ENCODE measurements around the gene PCGF2.

- TF ChIP-seq, protein P1, sequence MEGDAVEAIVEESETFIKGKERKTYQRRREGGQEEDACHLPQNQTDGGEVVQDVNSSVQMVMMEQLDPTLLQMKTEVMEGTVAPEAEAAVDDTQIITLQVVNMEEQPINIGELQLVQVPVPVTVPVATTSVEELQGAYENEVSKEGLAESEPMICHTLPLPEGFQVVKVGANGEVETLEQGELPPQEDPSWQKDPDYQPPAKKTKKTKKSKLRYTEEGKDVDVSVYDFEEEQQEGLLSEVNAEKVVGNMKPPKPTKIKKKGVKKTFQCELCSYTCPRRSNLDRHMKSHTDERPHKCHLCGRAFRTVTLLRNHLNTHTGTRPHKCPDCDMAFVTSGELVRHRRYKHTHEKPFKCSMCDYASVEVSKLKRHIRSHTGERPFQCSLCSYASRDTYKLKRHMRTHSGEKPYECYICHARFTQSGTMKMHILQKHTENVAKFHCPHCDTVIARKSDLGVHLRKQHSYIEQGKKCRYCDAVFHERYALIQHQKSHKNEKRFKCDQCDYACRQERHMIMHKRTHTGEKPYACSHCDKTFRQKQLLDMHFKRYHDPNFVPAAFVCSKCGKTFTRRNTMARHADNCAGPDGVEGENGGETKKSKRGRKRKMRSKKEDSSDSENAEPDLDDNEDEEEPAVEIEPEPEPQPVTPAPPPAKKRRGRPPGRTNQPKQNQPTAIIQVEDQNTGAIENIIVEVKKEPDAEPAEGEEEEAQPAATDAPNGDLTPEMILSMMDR (IDR thresholded peaks at IDR 0.05; ENCODE audit: insufficient read depth, low read length, poor library complexity, severe bottlenecking): no peak
- no peak for TF ChIP-seq EZH2phosphoT487 (conservative IDR thresholded peaks at IDR 0.05; ENCODE audit: low read length)
Measured at GRCh38 chr17:38746004-38746848, 1.9 kb downstream of the PCGF2 start.
